Measurements from ENCODE around the gene OR4D10. TPM values are rescaled to one million over a fixed set of nuclear protein-coding genes. Genes with fewer than 3 reads are reported as not detected.

Gene OR4D10
- total and polyA plus RNA-seq, 2 donors (not counting 1 experiment from before 2014, with no cell fraction given) = not detected

GRCh38 chr11:59427068-59427382 is 46.1 kb upstream of the OR4D10 start:
- DNase-seq = no peak
- Histone ChIP-seq H3K79me2 (ENCODE audit: control insufficient read depth, insufficient read depth, low read length) (no peaks in the 10 kb centered on the region), H3K36me3 (replicated peaks in 1 of 2; ENCODE audit: control extremely low read depth in 1 of 2, control insufficient read depth in 1 of 2, extremely low read depth in 1 of 2, insufficient read depth in 2 of 2, low read length in 1 of 2) (no peaks in the 10 kb centered on the region), H3K4me1 (ENCODE audit: control insufficient read depth in 2 of 2, insufficient read depth in 2 of 2, low read length in 2 of 2) (peaks cover 0 to 8% of the 10 kb centered on the region in 2 donors), H3K9ac (ENCODE audit: low read length) (no peak overlapping the region), H3K27ac (ENCODE audit: low read length in 2 of 2) (no peak overlapping the region), H3K4me3 (ENCODE audit: control extremely low read depth in 1 of 5, extremely low read depth in 1 of 5, insufficient read depth in 1 of 5, low read depth in 2 of 5, low read length in 4 of 5) (no peak overlapping the region), H3K9me3 (ENCODE audit: control extremely low read depth in 1 of 3, control insufficient read depth in 2 of 3, insufficient read depth in 1 of 3, low read length in 2 of 3) (no peaks in the 10 kb centered on the region), H4K20me1 (ENCODE audit: control insufficient read depth, insufficient read depth, low read length, poor library complexity, severe bottlenecking) (no peaks in the 10 kb centered on the region), H3K27me3 (replicated peaks in 1 of 4; ENCODE audit: control extremely low read depth in 1 of 4, control insufficient read depth in 3 of 4, insufficient read depth in 4 of 4, low read length in 3 of 4) (no peaks in the 10 kb centered on the region), H3K4me2 (replicated peaks; ENCODE audit: low read depth, low read length, poor library complexity, severe bottlenecking) (no peak overlapping the region), H2AFZ (ENCODE audit: insufficient read depth, low read depth, low read length, poor library complexity, severe bottlenecking) (no peak overlapping the region)
- ChIA-PET POLR2A (no interaction called here), CTCF (interaction anchor here (1.4 to 11.4 kb wide), 3 partner anchors 13 to 255 kb away, joined by 5 to 141 read pairs (median 6); partner anchors contain the start of gene DTX4)
- no peak overlapping the region for H3K27ac Mint-ChIP-seq
- ATAC-seq (ENCODE audit: low read depth) = no peak
- no peak overlapping the region for H3K4me3 Mint-ChIP-seq
- TF ChIP-seq EZH2 (IDR thresholded peaks at IDR 0.05; ENCODE audit: borderline replicate concordance, insufficient read depth, low read depth, low read length, poor library complexity, severe bottlenecking) (no peak), CTCF (IDR thresholded peaks at IDR 0.05) (no peak)
- peaks cover 9% of the 10 kb centered on the region for H3K4me1 Mint-ChIP-seq
- intact Hi-C loops (cut with micrococcal nuclease) = no loop called here
- H3K27me3 Mint-ChIP-seq = peaks cover 10% of the 10 kb centered on the region
- no peaks in the 10 kb centered on the region for H3K9me3 Mint-ChIP-seq (ENCODE audit: insufficient read depth)

- 100% methylated on average over 1 of the region's 4 CpGs for WGBS (ENCODE audit: insufficient coverage)
- Histone ChIP-seq H3K36me3 (replicated peaks in 1 of 2; ENCODE audit: control extremely low read depth in 1 of 2, control insufficient read depth in 1 of 2, extremely low read depth in 1 of 2, insufficient read depth in 2 of 2, low read length in 1 of 2) (no peaks in the 10 kb centered on the region), H3K27ac (ENCODE audit: low read length in 2 of 2) (no peak overlapping the region), H3K79me2 (ENCODE audit: control insufficient read depth, insufficient read depth, low read length) (no peaks in the 10 kb centered on the region), H3K9ac (ENCODE audit: low read length) (no peak overlapping the region), H3K4me2 (replicated peaks; ENCODE audit: low read depth, low read length, poor library complexity, severe bottlenecking) (no peak overlapping the region), H4K20me1 (ENCODE audit: control insufficient read depth, insufficient read depth, low read length, poor library complexity, severe bottlenecking) (no peaks in the 10 kb centered on the region), H2AFZ (ENCODE audit: insufficient read depth, low read depth, low read length, poor library complexity, severe bottlenecking) (no peak overlapping the region), H3K27me3 (replicated peaks in 1 of 4; ENCODE audit: control extremely low read depth in 1 of 4, control insufficient read depth in 3 of 4, insufficient read depth in 4 of 4, low read length in 3 of 4) (no peaks in the 10 kb centered on the region), H3K4me3 (ENCODE audit: control extremely low read depth in 1 of 5, extremely low read depth in 1 of 5, insufficient read depth in 1 of 5, low read depth in 2 of 5, low read length in 4 of 5) (no peak overlapping the region), H3K4me1 (ENCODE audit: control insufficient read depth in 2 of 2, insufficient read depth in 2 of 2, low read length in 2 of 2) (no peaks in the 10 kb centered on the region), H3K9me3 (ENCODE audit: control extremely low read depth in 1 of 3, control insufficient read depth in 2 of 3, insufficient read depth in 1 of 3, low read length in 2 of 3) (no peaks in the 10 kb centered on the region)
- ATAC-seq (ENCODE audit: low read depth) (peak; percentile 87), DNase-seq (peak; percentile 86)
- CTCF ChIA-PET = interaction anchor here (0.6 to 11.4 kb wide), 33 partner anchors 8 to 775 kb away, joined by 3 to 141 read pairs (median 4); partner anchors contain the start of genes DTX4 and MPEG1
- Mint-ChIP-seq H3K9me3 (ENCODE audit: insufficient read depth) (no peaks in the 10 kb centered on the region), H3K27ac (no peak overlapping the region), H3K4me1 (no peaks in the 10 kb centered on the region), H3K4me3 (no peak overlapping the region), H3K27me3 (peaks cover 12% of the 10 kb centered on the region)
- intact Hi-C loops (cut with micrococcal nuclease) = loop anchor here (1.0 to 5.0 kb wide), 6 partner anchors 146 to 778 kb away; no protein-coding TSS in a partner anchor
- POLR2A ChIA-PET = interaction anchor here (0.9 kb wide), 1 partner anchor 259 kb away, joined by 6 read pairs; no protein-coding TSS in a partner anchor
- TF ChIP-seq CTCF (IDR thresholded peaks at IDR 0.05) = peak; percentile 93
- TF ChIP-seq EZH2 (IDR thresholded peaks at IDR 0.05; ENCODE audit: borderline replicate concordance, insufficient read depth, low read depth, low read length, poor library complexity, severe bottlenecking) = no peak
Measured at GRCh38 chr11:59429924-59430516, 43.1 kb upstream of the OR4D10 start.
